HepG2 (cell line): Measurements from ENCODE around the gene QKI. TPM values are rescaled to one million over a fixed set of nuclear protein-coding genes. Genes with fewer than 3 reads are reported as not detected.
A peak's percentile ranks its signal among the peaks of the same experiment; 100 is the strongest.

Source experiments
- ATAC-seq: fragments of 200-7000 bp; cut with Tn5 transposase; 3 replicates; pipeline ENCODE4 v1.9.1; 2020; ENCODE audit warnings: mild to moderate bottlenecking, moderate library complexity
- BruUV-seq: library from RNA; stranded (reverse); fragments of 400-500 nt; replicated peaks from 2 replicates; lab custom pipeline; 2021; lab: Mats Ljungman, UMichigan
- CTCF ChIA-PET: fragments of 300-600 bp; formaldehyde crosslinking; extraction: SDS; loops from one replicate; lab custom pipeline; 2021; ENCODE audit warnings: low total read pairs, inconsistent platforms, low intra/inter-chr PET ratio; lab: Yijun Ruan, JAX
- POLR2A ChIA-PET: fragments of 350-600 bp; sonication (Branson Sonifier 250); formaldehyde crosslinking; loops from one replicate; lab custom pipeline; 2020; ENCODE audit warnings: antibody characterized with exemption, inconsistent platforms; lab: Yijun Ruan, JAX
- DNase-seq: peaks from one replicate; pipeline ENCODE4 v3.0.0-alpha.2; 2015; ENCODE audit warnings: low spot score
- FAIRE-seq: peaks from 3 replicates; lab custom pipeline; 2011; peaks lifted over from hg19 to GRCh38; lab: Jason Lieb, UNC
- H2AFZ ChIP-seq: one replicate; pipeline ENCODE4 v1.6.1; 2011; ENCODE audit warnings: low read length, inconsistent platforms
- H3K27ac ChIP-seq: fragments of 300-600 bp; 3 replicates; pipeline ENCODE4 v1.8.0; 2011; ENCODE audit warnings: mixed run types, mild to moderate bottlenecking, mixed read lengths, low read length, inconsistent platforms; ENCODE audit not compliant: insufficient read depth; ENCODE audit errors: extremely low read length
- H3K27me3 ChIP-seq, 2 experiments: fragments of 200-600 bp in 1 of 2; 2 replicates in 1 of 2; 3 replicates in 1 of 2; pipeline versions ENCODE4 v1.6.0 to v1.8.0; 2011; ENCODE audit warnings: low read length in 2 of 2, mild to moderate bottlenecking in 2 of 2, moderate library complexity in 2 of 2, inconsistent platforms in 1 of 2; ENCODE audit not compliant: insufficient read depth in 2 of 2, control insufficient read depth in 1 of 2
- H3K36me3 ChIP-seq, 2 experiments: fragments of 200-600 bp in 1 of 2; replicated peaks in 1 of 2; 2 replicates in 1 of 2; 3 replicates in 1 of 2; pipeline versions ENCODE4 v1.5.1 to v1.8.0; 2011; ENCODE audit warnings: low read length in 2 of 2, inconsistent platforms in 1 of 2; ENCODE audit not compliant: insufficient read depth in 2 of 2, control insufficient read depth in 1 of 2
- H3K4me1 ChIP-seq: 2 replicates; pipeline ENCODE4 v1.5.1; 2012; ENCODE audit warnings: low read length, inconsistent platforms; ENCODE audit not compliant: insufficient read depth
- H3K4me2 ChIP-seq: 2 replicates; pipeline ENCODE4 v1.6.0; 2011; ENCODE audit warnings: low read depth, low read length, inconsistent platforms
- H3K4me3 ChIP-seq, 3 experiments: fragments of 200-600 bp in 1 of 3; sonication (generic), shearing (Covaris generic) in 1 of 3; replicated peaks in 1 of 3; 2 replicates each; pipeline ENCODE4 v1.5.1; 2011 to 2016; ENCODE audit warnings: low read length in 3 of 3, inconsistent platforms in 2 of 3, low read depth in 2 of 3, mild to moderate bottlenecking in 2 of 3, control low read depth in 1 of 3, mixed read lengths in 1 of 3; ENCODE audit not compliant: insufficient read depth in 1 of 3
- H3K79me2 ChIP-seq: one replicate; pipeline ENCODE4 v1.6.1; 2011; ENCODE audit warnings: low read length, inconsistent platforms; ENCODE audit not compliant: insufficient read depth
- H3K9ac ChIP-seq: 2 replicates; pipeline ENCODE4 v1.6.0; 2011; ENCODE audit warnings: mild to moderate bottlenecking, low read depth, low read length, inconsistent platforms; ENCODE audit not compliant: insufficient read depth
- H3K9me3 ChIP-seq: 2 replicates; pipeline ENCODE4 v1.5.1; 2012; ENCODE audit warnings: mild to moderate bottlenecking, low read length
- H4K20me1 ChIP-seq: 2 replicates; pipeline ENCODE4 v1.6.0; 2011; ENCODE audit warnings: inconsistent platforms, mild to moderate bottlenecking, low read length, moderate library complexity; ENCODE audit not compliant: insufficient read depth
- CBX2 ChIP-seq, 2 experiments: fragments of 200-600 bp in 1 of 2; sonication (generic); formaldehyde crosslinking in 1 of 2; IDR thresholded peaks; 2 replicates each; pipeline versions ENCODE4 v1.7.0 to v1.8.1; 2018 to 2022; ENCODE audit warnings: low read depth in 2 of 2, low read length in 1 of 2, mild to moderate bottlenecking in 1 of 2, missing genetic modification reagents in 1 of 2
- CHCHD3 ChIP-seq: sonication (generic); formaldehyde crosslinking; IDR thresholded peaks from 2 replicates; pipeline ENCODE4 v1.8.0; 2022; ENCODE audit warnings: mild to moderate bottlenecking, missing genetic modification reagents, moderate library complexity
- FIP1L1 ChIP-seq: fragments of 200-400 bp; formaldehyde crosslinking; IDR thresholded peaks from 2 replicates; pipeline ENCODE4 v1.6.1; 2018; ENCODE audit warnings: low read depth, mild to moderate bottlenecking, low read length, moderate library complexity, borderline replicate concordance; ENCODE audit not compliant: insufficient read depth
- FOXJ3 ChIP-seq: sonication (generic); formaldehyde crosslinking; IDR thresholded peaks from 2 replicates; pipeline ENCODE4 v1.4.0; 2020; ENCODE audit warnings: missing genetic modification reagents, mild to moderate bottlenecking, borderline replicate concordance
- GABPA ChIP-seq, 2 experiments: IDR thresholded peaks; 2 replicates each; pipeline ENCODE4 v1.6.1; 2011 to 2016; ENCODE audit warnings: low read depth in 2 of 2, low read length in 1 of 2, missing biosample characterization in 1 of 2, missing genetic modification characterization in 1 of 2
- GABPB1 ChIP-seq: IDR thresholded peaks from 2 replicates; pipeline ENCODE4 v1.6.1; 2016; ENCODE audit warnings: mild to moderate bottlenecking, missing genetic modification reagents, moderate library complexity, missing compliant biosample characterization
- ISL2 ChIP-seq: sonication (generic); formaldehyde crosslinking; IDR thresholded peaks from 2 replicates; pipeline ENCODE4 v1.5.0; 2020; ENCODE audit warnings: missing genetic modification reagents
- MTA1 ChIP-seq: sonication (generic); formaldehyde crosslinking; IDR thresholded peaks from 2 replicates; pipeline ENCODE4 v1.4.0; 2020; ENCODE audit warnings: missing genetic modification reagents, mild to moderate bottlenecking, borderline replicate concordance
- MTF1 ChIP-seq: sonication (generic); formaldehyde crosslinking; IDR thresholded peaks from 2 replicates; pipeline ENCODE4 v1.5.0; 2020; ENCODE audit warnings: missing genetic modification reagents
- PHF20 ChIP-seq: sonication (generic); formaldehyde crosslinking; IDR thresholded peaks from 2 replicates; pipeline ENCODE4 v1.5.0; 2020; ENCODE audit warnings: mild to moderate bottlenecking, missing genetic modification reagents
- PHF8 ChIP-seq: sonication (generic); formaldehyde crosslinking; IDR thresholded peaks from 2 replicates; pipeline ENCODE4 v1.5.0; 2020; ENCODE audit warnings: missing genetic modification reagents
- SETDB1 ChIP-seq: sonication (generic); formaldehyde crosslinking; IDR thresholded peaks from 2 replicates; pipeline ENCODE4 v1.5.1; 2020; ENCODE audit warnings: missing genetic modification reagents, mild to moderate bottlenecking, borderline replicate concordance
- SRSF9 ChIP-seq: fragments of 200-400 bp; formaldehyde crosslinking; IDR thresholded peaks from 2 replicates; pipeline ENCODE4 v1.6.1; 2018; ENCODE audit warnings: borderline replicate concordance, mild to moderate bottlenecking, low read depth, low read length; ENCODE audit not compliant: insufficient read depth, poor library complexity, severe bottlenecking
- XRCC5 ChIP-seq: fragments of 200-400 bp; formaldehyde crosslinking; optimal IDR thresholded peaks from 2 replicates; pipeline ENCODE3; 2017; ENCODE audit warnings: mild to moderate bottlenecking, low read length
- ZFP1 ChIP-seq: IDR thresholded peaks from 2 replicates; pipeline ENCODE4 v1.6.1; 2016
- ZNF333 ChIP-seq: sonication (generic); formaldehyde crosslinking; IDR thresholded peaks from 2 replicates; pipeline ENCODE4 v1.4.0; 2020; ENCODE audit warnings: mild to moderate bottlenecking, missing genetic modification reagents, borderline replicate concordance
- ZNF451 ChIP-seq: sonication (generic); formaldehyde crosslinking; IDR thresholded peaks from 2 replicates; pipeline ENCODE4 v1.5.0; 2020; ENCODE audit warnings: mild to moderate bottlenecking, missing genetic modification reagents
- ZNF562 ChIP-seq: sonication (generic); formaldehyde crosslinking; IDR thresholded peaks from 2 replicates; pipeline ENCODE4 v1.8.0; 2022; ENCODE audit warnings: missing genetic modification reagents, borderline replicate concordance
- ZNF564 ChIP-seq: sonication (generic); formaldehyde crosslinking; IDR thresholded peaks from 2 replicates; pipeline ENCODE4 v1.8.1; 2023; ENCODE audit warnings: mild to moderate bottlenecking, missing genetic modification reagents
- WGBS: methylation state at CpG from one replicate; pipeline ENCODE4 v1.1.6; 2017; ENCODE audit warnings: low lambda C conversion rate; 5-methylcytosine and 5-hydroxymethylcytosine counted together
- in situ Hi-C: cut with HindIII; loops from 2 replicates; pipeline ENCODE4 v1.10.0; 2017; ENCODE audit warnings: low pct_unique_long_range_greater_than_20kb; ENCODE audit not compliant: extremely low pct_ligation_motif_present
- intact Hi-C: fragments of 100-400 bp; cut with micrococcal nuclease; formaldehyde crosslinking; loops from one replicate; pipeline ENCODE4 v1.10.0; 2022; ENCODE audit not compliant: unreplicated experiment
- polyA plus RNA-seq, 8 experiments: library from polyadenylated mRNA; depleted of rRNA in 3 of 8; stranded (reverse) in 7 of 8; unstranded in 1 of 8; fragments of >200 nt; fragmentation: Illumina TruSeq in 4 of 8; extraction: Trizol in 4 of 8; gene quantifications; 2 replicates each; pipeline versions ENCODE4 v1.2.1 to v1.2.3, GENCODE V29; 2011 to 2016; ENCODE audit warnings: low read depth in 4 of 8, missing spikeins in 1 of 8, mixed read lengths in 1 of 8; ENCODE audit not compliant: insufficient read depth in 1 of 8
- total RNA-seq, 5 experiments: library from RNA; depleted of rRNA; stranded (reverse); fragments of >200 nt; fragmentation: Illumina TruSeq; extraction: Trizol; gene quantifications; 2 replicates each; pipeline ENCODE4 v1.2.3, GENCODE V29; 2016; ENCODE audit warnings: low read depth in 1 of 5
- TF ChIP-seq, protein P1 (sequence below): fragments of 450-650 bp; IDR thresholded peaks from 2 replicates; pipeline ENCODE4 v1.6.1; 2017
- TF ChIP-seq, protein P2 (sequence below): sonication (generic); formaldehyde crosslinking; IDR thresholded peaks from 2 replicates; pipeline ENCODE4 v1.9.0; 2021; ENCODE audit warnings: missing genetic modification reagents, borderline replicate concordance

Gene QKI
- total and polyA plus RNA-seq, 2 of the 13 experiments (the other 11 are each of a cell fraction or from before 2014, with no cell fraction given), result 136 to 137 TPM

DNA sequence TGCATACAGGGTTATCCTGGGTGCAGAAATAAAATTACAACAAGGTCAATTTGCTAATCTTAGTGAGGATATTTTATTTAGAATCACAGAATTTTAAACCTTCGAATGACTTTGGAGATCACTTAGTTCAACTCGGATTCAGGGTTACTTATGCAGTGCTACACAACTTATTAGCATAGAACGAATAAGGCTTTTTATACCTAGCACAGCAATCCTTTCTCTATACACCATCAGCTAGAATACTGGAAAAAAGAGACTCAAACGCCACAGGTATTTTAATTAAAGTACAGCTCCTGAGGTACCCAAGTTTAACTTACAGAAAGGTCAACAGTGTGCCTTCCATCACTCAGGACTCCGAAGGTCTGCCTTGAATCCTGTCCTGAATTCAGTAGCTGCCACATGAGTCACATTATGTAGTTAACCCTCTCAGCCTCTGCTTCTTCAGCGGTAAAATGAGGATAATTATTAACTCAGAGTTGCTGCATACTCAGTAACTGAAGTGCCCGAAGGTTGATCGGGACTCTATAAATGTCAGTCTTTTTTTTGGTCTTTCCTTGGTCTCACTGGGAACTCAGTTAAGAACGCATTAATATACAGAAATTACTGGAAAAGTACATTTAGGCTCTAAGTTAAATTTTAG, 6.0 kb upstream of the QKI start:
- DNase-seq (peak; percentile 91), FAIRE-seq (peak; percentile 82), ATAC-seq (peak; percentile 71)
- Histone ChIP-seq H3K36me3 (no peaks in the 10 kb centered on the region), H3K9ac (no peak overlapping the region), H3K79me2 (peaks cover 11% of the 10 kb centered on the region), H3K27me3 (no peaks in the 10 kb centered on the region; a peak in 1 of 5 replicates), H3K27ac (peak overlapping the region; percentile 66), H3K4me2 (peak overlapping the region; percentile 87), H3K4me3 (peak overlapping the region; percentile 2 to 59 (median 48); a peak in 5 of 6 replicates), H2AFZ (no peak overlapping the region), H4K20me1 (no peaks in the 10 kb centered on the region), H3K4me1 (peaks cover 79% of the 10 kb centered on the region), H3K9me3 (no peaks in the 10 kb centered on the region)
- 17% methylated on average over 9 of the region's 9 CpGs for WGBS
- in situ Hi-C loops (loop anchor here (5.0 to 25.0 kb wide), 2 partner anchors 226 to 704 kb away; no protein-coding TSS in a partner anchor), intact Hi-C loops (loop anchor here (2.0 to 5.0 kb wide), 2 partner anchors 81 to 228 kb away; no protein-coding TSS in a partner anchor)
- POLR2A ChIA-PET, result no interaction called here
- no TSS peak for BruUV-seq
- CTCF ChIA-PET, result no interaction called here
- TF ChIP-seq, protein P1, sequence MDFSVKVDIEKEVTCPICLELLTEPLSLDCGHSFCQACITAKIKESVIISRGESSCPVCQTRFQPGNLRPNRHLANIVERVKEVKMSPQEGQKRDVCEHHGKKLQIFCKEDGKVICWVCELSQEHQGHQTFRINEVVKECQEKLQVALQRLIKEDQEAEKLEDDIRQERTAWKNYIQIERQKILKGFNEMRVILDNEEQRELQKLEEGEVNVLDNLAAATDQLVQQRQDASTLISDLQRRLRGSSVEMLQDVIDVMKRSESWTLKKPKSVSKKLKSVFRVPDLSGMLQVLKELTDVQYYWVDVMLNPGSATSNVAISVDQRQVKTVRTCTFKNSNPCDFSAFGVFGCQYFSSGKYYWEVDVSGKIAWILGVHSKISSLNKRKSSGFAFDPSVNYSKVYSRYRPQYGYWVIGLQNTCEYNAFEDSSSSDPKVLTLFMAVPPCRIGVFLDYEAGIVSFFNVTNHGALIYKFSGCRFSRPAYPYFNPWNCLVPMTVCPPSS, result no peak
- TF ChIP-seq ZNF562 (CRISPR knock-in tag) (no peak), XRCC5 (no peak), ZNF564 (CRISPR knock-in tag) (0 out of 2 replicates have a peak, but pooled peaks have one; percentile 49), GABPA (IDR thresholded peaks at IDR 0.05; ENCODE audit: low read depth, low read length) (no peak), GABPA (CRISPR knock-in tag; IDR thresholded peaks at IDR 0.05; ENCODE audit: low read depth) (no peak; the same call in 1 of the 2 replicates), PHF8 (CRISPR knock-in tag) (peak; percentile 36; the same call in 1 of the 2 replicates), CBX2 (IDR thresholded peaks at IDR 0.05; ENCODE audit: low read depth, low read length) (no peak), CBX2 (CRISPR knock-in tag; IDR thresholded peaks at IDR 0.05; ENCODE audit: low read depth) (no peak), ZFP1 (CRISPR knock-in tag) (peak; percentile 98; the same call in 1 of the 2 replicates), FIP1L1 (no peak), FOXJ3 (CRISPR knock-in tag) (no peak; the same call in 1 of the 2 replicates), GABPB1 (CRISPR knock-in tag) (no peak), PHF20 (no peak), CHCHD3 (CRISPR knock-in tag) (no peak), ZNF333 (no peak), SETDB1 (no peak), SRSF9 (no peak), MTF1 (no peak), ISL2 (CRISPR knock-in tag) (peak; percentile 66), MTA1 (CRISPR knock-in tag) (no peak), ZNF451 (no peak)
- TF ChIP-seq, protein P2, sequence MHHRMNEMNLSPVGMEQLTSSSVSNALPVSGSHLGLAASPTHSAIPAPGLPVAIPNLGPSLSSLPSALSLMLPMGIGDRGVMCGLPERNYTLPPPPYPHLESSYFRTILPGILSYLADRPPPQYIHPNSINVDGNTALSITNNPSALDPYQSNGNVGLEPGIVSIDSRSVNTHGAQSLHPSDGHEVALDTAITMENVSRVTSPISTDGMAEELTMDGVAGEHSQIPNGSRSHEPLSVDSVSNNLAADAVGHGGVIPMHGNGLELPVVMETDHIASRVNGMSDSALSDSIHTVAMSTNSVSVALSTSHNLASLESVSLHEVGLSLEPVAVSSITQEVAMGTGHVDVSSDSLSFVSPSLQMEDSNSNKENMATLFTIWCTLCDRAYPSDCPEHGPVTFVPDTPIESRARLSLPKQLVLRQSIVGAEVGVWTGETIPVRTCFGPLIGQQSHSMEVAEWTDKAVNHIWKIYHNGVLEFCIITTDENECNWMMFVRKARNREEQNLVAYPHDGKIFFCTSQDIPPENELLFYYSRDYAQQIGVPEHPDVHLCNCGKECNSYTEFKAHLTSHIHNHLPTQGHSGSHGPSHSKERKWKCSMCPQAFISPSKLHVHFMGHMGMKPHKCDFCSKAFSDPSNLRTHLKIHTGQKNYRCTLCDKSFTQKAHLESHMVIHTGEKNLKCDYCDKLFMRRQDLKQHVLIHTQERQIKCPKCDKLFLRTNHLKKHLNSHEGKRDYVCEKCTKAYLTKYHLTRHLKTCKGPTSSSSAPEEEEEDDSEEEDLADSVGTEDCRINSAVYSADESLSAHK (CRISPR knock-in tag), result no peak
